ENCODE measurements around the gene ABCC4. TPM values are rescaled to one million over a fixed set of nuclear protein-coding genes. Genes with fewer than 3 reads are reported as not detected.

The ABCC4 gene
- total and polyA plus RNA-seq, 10 donors = 1.4 to 21.0 (median 13.3) TPM

DNA sequence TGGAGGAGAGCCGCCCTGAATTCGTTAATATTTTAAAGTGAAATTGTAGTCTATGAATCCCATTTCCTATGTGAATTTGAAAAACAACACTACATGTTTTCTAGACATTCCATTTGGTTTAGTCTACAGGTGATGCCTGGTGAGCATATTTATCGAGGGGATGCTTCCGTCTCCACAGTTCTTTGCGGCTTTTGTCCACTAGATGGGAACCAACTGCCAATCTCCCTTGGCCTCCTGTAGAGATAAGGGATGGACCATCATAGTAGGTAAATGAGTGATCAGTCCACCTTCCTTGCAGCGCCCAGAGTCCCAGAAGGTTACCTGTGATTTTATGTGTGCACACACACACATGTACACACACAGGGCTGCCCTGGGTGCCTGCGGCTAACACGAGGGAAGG, 299.1 kb downstream of the ABCC4 start:
- no peak overlapping the region for H3K4me3 ChIP-seq
- H3K36me3 ChIP-seq = no peaks in the 10 kb centered on the region
- TF ChIP-seq POLR2A (IDR thresholded peaks at IDR 0.05) = no peak
- no peak for TF ChIP-seq POLR2AphosphoS5 (IDR thresholded peaks at IDR 0.05)
- no peak for TF ChIP-seq CTCF (IDR thresholded peaks at IDR 0.05 in 8 of 11, conservative IDR thresholded peaks at IDR 0.05 in 3 of 11)
- no peak overlapping the region for H3K27ac ChIP-seq
- peaks cover 0 to 44% (median 8%) of the 10 kb centered on the region in 7 donors for H3K27me3 ChIP-seq (replicated peaks in 1 of 7)
- 91 to 97% (median 92%) methylated on average over 8 of the region's 8 CpGs for WGBS, 5 donors
- peaks cover 0 to 12% (median 2%) of the 10 kb centered on the region in 6 donors for H3K4me1 ChIP-seq
- no peaks in the 10 kb centered on the region for H3K9me3 ChIP-seq
- intact Hi-C loops (cut with DNase I; ENCODE audit: low total_unique reads) = no loop called here
- DNase-seq = no peak

- H3K36me3 ChIP-seq = no peaks in the 10 kb centered on the region
- H3K27ac ChIP-seq = no peak overlapping the region
- TF ChIP-seq POLR2A (IDR thresholded peaks at IDR 0.05) (no peak), CTCF (IDR thresholded peaks at IDR 0.05 in 8 of 11, conservative IDR thresholded peaks at IDR 0.05 in 3 of 11) (no peak), POLR2AphosphoS5 (IDR thresholded peaks at IDR 0.05) (no peak)
- WGBS, 5 donors = 42 to 92% (median 71%) methylated on average over 2 of the region's 2 CpGs
- intact Hi-C loops (cut with DNase I; ENCODE audit: low total_unique reads) = no loop called here
- no peak overlapping the region for H3K4me3 ChIP-seq
- H3K9me3 ChIP-seq = no peaks in the 10 kb centered on the region
- H3K4me1 ChIP-seq = peaks cover 0 to 12% (median 2%) of the 10 kb centered on the region in 6 donors
- peaks cover 0 to 50% (median 8%) of the 10 kb centered on the region in 7 donors for H3K27me3 ChIP-seq (replicated peaks in 1 of 7)
- no peak for DNase-seq
These were observed 301.4 kb downstream of the ABCC4 start for GRCh38 chr13:94999871-95000270.

- DNase-seq = no peak
- Histone ChIP-seq H3K9me3 (no peaks in the 10 kb centered on the region), H3K36me3 (no peaks in the 10 kb centered on the region), H3K4me3 (no peak overlapping the region), H3K27ac (no peak overlapping the region), H3K27me3 (replicated peaks in 1 of 7) (peaks cover 0 to 33% (median 0%) of the 10 kb centered on the region in 7 donors), H3K4me1 (no peaks in the 10 kb centered on the region)
- intact Hi-C loops (cut with DNase I; ENCODE audit: low total_unique reads) = no loop called here
- TF ChIP-seq CTCF (IDR thresholded peaks at IDR 0.05 in 8 of 11, conservative IDR thresholded peaks at IDR 0.05 in 3 of 11) (no peak), POLR2AphosphoS5 (IDR thresholded peaks at IDR 0.05) (no peak), POLR2A (IDR thresholded peaks at IDR 0.05) (no peak)
These were observed 304.1 kb downstream of the ABCC4 start for GRCh38 chr13:94997126-94997525.

DNA sequence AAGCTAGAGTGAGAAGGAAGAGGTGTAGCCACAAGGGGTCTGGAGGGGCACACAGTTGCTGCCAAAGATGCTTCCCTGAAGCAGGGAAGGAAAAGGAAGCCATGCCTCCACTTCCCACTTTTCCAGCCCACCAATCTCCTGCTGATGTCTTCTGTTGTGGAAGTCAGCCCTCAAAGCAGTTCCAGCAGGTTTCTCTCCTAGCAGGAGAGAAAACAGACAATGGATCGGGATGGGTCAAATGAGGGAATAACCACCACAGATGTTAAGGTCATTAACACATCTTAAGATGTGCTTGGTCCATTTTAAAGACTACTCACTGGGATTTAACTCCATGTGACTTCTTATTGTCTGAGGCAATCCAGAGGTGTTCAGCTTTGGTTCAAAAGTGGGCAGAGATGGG, 304.8 kb downstream of the ABCC4 start:
- 84 to 94% (median 90%) methylated on average over 1 of the region's 1 CpG for WGBS, 5 donors
- Histone ChIP-seq H3K27ac (no peak overlapping the region), H3K27me3 (replicated peaks in 1 of 7) (peaks cover 0 to 26% (median 0%) of the 10 kb centered on the region in 7 donors), H3K4me1 (no peaks in the 10 kb centered on the region), H3K9me3 (no peaks in the 10 kb centered on the region), H3K36me3 (no peaks in the 10 kb centered on the region), H3K4me3 (no peak overlapping the region)
- DNase-seq = no peak
- no peak for TF ChIP-seq CTCF (IDR thresholded peaks at IDR 0.05 in 8 of 11, conservative IDR thresholded peaks at IDR 0.05 in 3 of 11)
- TF ChIP-seq POLR2A (IDR thresholded peaks at IDR 0.05) = no peak
- intact Hi-C loops (cut with DNase I; ENCODE audit: low total_unique reads) = no loop called here

All from spleen (tissue), 11 donors.